ENCODE data around the gene STARD10. TPM values are rescaled to one million over a fixed set of nuclear protein-coding genes. Genes with fewer than 3 reads are reported as not detected.

Gene STARD10
- total and polyA plus RNA-seq, 2 donors (not counting 3 experiments of a cell fraction or from before 2014, with no cell fraction given) = 16.1 to 22.5 TPM

DNA sequence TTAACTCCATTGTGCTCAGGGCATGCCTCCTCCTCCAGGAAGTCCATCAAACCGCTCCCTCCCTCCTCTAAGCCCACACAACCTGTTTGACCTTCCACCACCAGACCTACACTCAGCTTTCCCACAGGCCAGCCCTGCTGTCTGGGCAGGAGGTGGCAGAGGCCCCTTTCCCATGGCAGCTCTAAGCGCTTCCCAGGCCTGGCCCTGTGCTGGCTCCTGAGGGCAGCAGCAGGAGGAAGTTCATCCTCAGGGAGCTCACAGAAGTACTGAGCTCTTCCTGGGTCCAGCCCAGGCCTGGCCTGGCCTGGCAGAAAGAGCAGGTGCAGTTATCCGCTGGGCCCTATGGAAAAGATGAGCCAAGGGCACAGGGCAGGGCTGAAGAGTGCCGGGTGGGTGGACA is 73.1 kb downstream of the STARD10 start:
- dilution Hi-C loops (cut with MboI; ENCODE audit: extremely low pct_ligation_motif_present, low sequenced_read_pairs) = no loop called here
- BruUV-seq (replicated peaks) = no TSS peak
- no peak overlapping the region for H2AFZ ChIP-seq (ENCODE audit: low read depth, low read length)
- ChIA-PET POLR2A (no interaction called here), CTCF (interaction anchor here (1.0 to 2.7 kb wide), 2 partner anchors 37 to 122 kb away, joined by 3 to 13 read pairs; no protein-coding TSS in a partner anchor)
- no peaks in the 10 kb centered on the region for H4K20me1 ChIP-seq (replicated peaks; ENCODE audit: control insufficient read depth, extremely low read depth, insufficient read depth, low read length)
- H3K9ac ChIP-seq (replicated peaks; ENCODE audit: extremely low read depth, insufficient read depth, low read length) = peak overlapping the region; percentile 63
- peaks cover 25% of the 10 kb centered on the region for H3K4me1 ChIP-seq (ENCODE audit: control insufficient read depth, extremely low read depth, insufficient read depth, low read length)
- H3K9me1 ChIP-seq (replicated peaks; ENCODE audit: control insufficient read depth, extremely low read depth, insufficient read depth, low read length) = no peaks in the 10 kb centered on the region
- peak overlapping the region; percentile 29 to 70 (median 55) for H3K4me3 ChIP-seq (replicated peaks in 1 of 3; ENCODE audit: insufficient read depth in 1 of 3, low read depth in 1 of 3, low read length in 3 of 3)
- intact Hi-C loops (cut with micrococcal nuclease) = no loop called here
- peaks cover 41% of the 10 kb centered on the region for H3K79me2 ChIP-seq (ENCODE audit: control insufficient read depth, insufficient read depth, low read length)
- H3K27ac ChIP-seq (ENCODE audit: insufficient read depth, low read depth, low read length) = peak overlapping the region; percentile 83
- no peaks in the 10 kb centered on the region for H3K9me3 ChIP-seq (replicated peaks; ENCODE audit: control insufficient read depth, insufficient read depth, low read length)
- FAIRE-seq (peak; percentile 33), DNase-seq (ENCODE audit: low read depth, low spot score) (peak; percentile 37)
- TF ChIP-seq MYC (IDR thresholded peaks at IDR 0.05; ENCODE audit: low read depth, low read length) (no peak), POLR2AphosphoS5 (IDR thresholded peaks at IDR 0.05; ENCODE audit: insufficient read depth, low read depth, low read length) (no peak)
- TF ChIP-seq, protein P1, sequence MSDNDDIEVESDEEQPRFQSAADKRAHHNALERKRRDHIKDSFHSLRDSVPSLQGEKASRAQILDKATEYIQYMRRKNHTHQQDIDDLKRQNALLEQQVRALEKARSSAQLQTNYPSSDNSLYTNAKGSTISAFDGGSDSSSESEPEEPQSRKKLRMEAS (IDR thresholded peaks at IDR 0.05; ENCODE audit: insufficient read depth, insufficient read length) = no peak
- peak overlapping the region; percentile 71 for H3K4me2 ChIP-seq (ENCODE audit: insufficient read depth, low read length)
- no peaks in the 10 kb centered on the region for H3K27me3 ChIP-seq (ENCODE audit: control insufficient read depth in 2 of 2, insufficient read depth in 2 of 2, low read length in 2 of 2)
- H3K36me3 ChIP-seq (ENCODE audit: control insufficient read depth in 2 of 2, extremely low read depth in 1 of 2, insufficient read depth in 2 of 2, low read length in 2 of 2) = peaks cover 0 to 2% of the 10 kb centered on the region in 2 experiments

DNA sequence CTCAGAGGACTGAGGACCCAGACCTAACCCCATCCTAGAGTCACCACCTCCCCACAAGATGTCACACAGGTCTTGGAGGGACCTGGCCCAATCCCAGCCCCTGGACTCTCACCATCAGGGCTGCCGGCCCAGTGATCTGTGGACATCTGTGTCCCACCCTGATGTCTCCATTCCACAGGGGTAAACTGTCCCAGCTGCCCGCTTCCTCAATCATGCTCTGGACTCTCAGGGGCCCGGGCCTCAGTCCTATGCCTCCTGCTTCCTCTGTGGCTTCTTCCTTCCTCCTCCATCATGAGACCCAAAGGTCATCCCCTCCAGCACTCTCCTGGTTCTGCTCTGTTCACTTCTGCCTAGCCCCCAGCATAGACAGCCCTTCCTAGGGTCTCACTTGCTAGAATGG is 73.8 kb downstream of the STARD10 start:
- Histone ChIP-seq H4K20me1 (replicated peaks; ENCODE audit: control insufficient read depth, extremely low read depth, insufficient read depth, low read length) (no peaks in the 10 kb centered on the region), H3K27ac (ENCODE audit: insufficient read depth, low read depth, low read length) (no peak overlapping the region), H2AFZ (ENCODE audit: low read depth, low read length) (no peak overlapping the region), H3K4me3 (replicated peaks in 1 of 3; ENCODE audit: insufficient read depth in 1 of 3, low read depth in 1 of 3, low read length in 3 of 3) (no peak overlapping the region), H3K9me1 (replicated peaks; ENCODE audit: control insufficient read depth, extremely low read depth, insufficient read depth, low read length) (no peaks in the 10 kb centered on the region), H3K4me2 (ENCODE audit: insufficient read depth, low read length) (peak overlapping the region; percentile 71), H3K27me3 (ENCODE audit: control insufficient read depth in 2 of 2, insufficient read depth in 2 of 2, low read length in 2 of 2) (no peaks in the 10 kb centered on the region), H3K9me3 (replicated peaks; ENCODE audit: control insufficient read depth, insufficient read depth, low read length) (no peaks in the 10 kb centered on the region), H3K79me2 (ENCODE audit: control insufficient read depth, insufficient read depth, low read length) (peaks cover 41% of the 10 kb centered on the region), H3K36me3 (ENCODE audit: control insufficient read depth in 2 of 2, extremely low read depth in 1 of 2, insufficient read depth in 2 of 2, low read length in 2 of 2) (peaks cover 0 to 2% of the 10 kb centered on the region in 2 experiments), H3K9ac (replicated peaks; ENCODE audit: extremely low read depth, insufficient read depth, low read length) (no peak overlapping the region), H3K4me1 (ENCODE audit: control insufficient read depth, extremely low read depth, insufficient read depth, low read length) (peaks cover 25% of the 10 kb centered on the region)
- POLR2A ChIA-PET = no interaction called here
- DNase-seq (ENCODE audit: low read depth, low spot score) (no peak), FAIRE-seq (peak; percentile 15)
- CTCF ChIA-PET = interaction anchor here (1.8 kb wide), 1 partner anchor 36 kb away, joined by 6 read pairs; no protein-coding TSS in a partner anchor
- no TSS peak for BruUV-seq (replicated peaks)
- intact Hi-C loops (cut with micrococcal nuclease) (no loop called here), dilution Hi-C loops (cut with MboI; ENCODE audit: extremely low pct_ligation_motif_present, low sequenced_read_pairs) (no loop called here)
- TF ChIP-seq, protein P1 (IDR thresholded peaks at IDR 0.05; ENCODE audit: insufficient read depth, insufficient read length) = no peak
- TF ChIP-seq, protein P2, sequence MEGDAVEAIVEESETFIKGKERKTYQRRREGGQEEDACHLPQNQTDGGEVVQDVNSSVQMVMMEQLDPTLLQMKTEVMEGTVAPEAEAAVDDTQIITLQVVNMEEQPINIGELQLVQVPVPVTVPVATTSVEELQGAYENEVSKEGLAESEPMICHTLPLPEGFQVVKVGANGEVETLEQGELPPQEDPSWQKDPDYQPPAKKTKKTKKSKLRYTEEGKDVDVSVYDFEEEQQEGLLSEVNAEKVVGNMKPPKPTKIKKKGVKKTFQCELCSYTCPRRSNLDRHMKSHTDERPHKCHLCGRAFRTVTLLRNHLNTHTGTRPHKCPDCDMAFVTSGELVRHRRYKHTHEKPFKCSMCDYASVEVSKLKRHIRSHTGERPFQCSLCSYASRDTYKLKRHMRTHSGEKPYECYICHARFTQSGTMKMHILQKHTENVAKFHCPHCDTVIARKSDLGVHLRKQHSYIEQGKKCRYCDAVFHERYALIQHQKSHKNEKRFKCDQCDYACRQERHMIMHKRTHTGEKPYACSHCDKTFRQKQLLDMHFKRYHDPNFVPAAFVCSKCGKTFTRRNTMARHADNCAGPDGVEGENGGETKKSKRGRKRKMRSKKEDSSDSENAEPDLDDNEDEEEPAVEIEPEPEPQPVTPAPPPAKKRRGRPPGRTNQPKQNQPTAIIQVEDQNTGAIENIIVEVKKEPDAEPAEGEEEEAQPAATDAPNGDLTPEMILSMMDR (IDR thresholded peaks at IDR 0.05; ENCODE audit: extremely low read depth in 1 of 2, insufficient read depth in 1 of 2, low read depth in 1 of 2, low read length in 2 of 2) = no peak
- TF ChIP-seq GATA2 (IDR thresholded peaks at IDR 0.05; ENCODE audit: insufficient read depth, insufficient read length, low read depth, low read length) (no peak), POLR2A (IDR thresholded peaks at IDR 0.05; ENCODE audit: low read depth, low read length) (no peak), FOS (IDR thresholded peaks at IDR 0.05; ENCODE audit: borderline replicate concordance, insufficient read depth, low read length) (no peak), POLR2AphosphoS5 (IDR thresholded peaks at IDR 0.05; ENCODE audit: insufficient read depth, low read depth, low read length) (no peak), JUN (IDR thresholded peaks at IDR 0.05; ENCODE audit: borderline replicate concordance, insufficient read depth, insufficient read length, low read depth) (no peak), EZH2 (IDR thresholded peaks at IDR 0.05; ENCODE audit: borderline replicate concordance, low read depth, low read length, severe bottlenecking) (no peak), MYC (IDR thresholded peaks at IDR 0.05; ENCODE audit: low read depth, low read length) (no peak)
